ENCODE results near the gene BABAM2.

The BABAM2 gene

GRCh38 chr2:27915191-27915590 lies 24.7 kb downstream of the BABAM2 start:
- ChIA-PET CTCF (no interaction called here), POLR2A (no interaction called here)
- DNase-seq (ENCODE audit: extremely low spot score), result no peak
- TF ChIP-seq NFRKB (IDR thresholded peaks at IDR 0.05) (no peak), BHLHE40 (IDR thresholded peaks at IDR 0.05; ENCODE audit: borderline replicate concordance) (no peak), ELF4 (IDR thresholded peaks at IDR 0.05) (no peak), TARDBP (IDR thresholded peaks at IDR 0.05) (no peak), SUZ12 (IDR thresholded peaks at IDR 0.05) (no peak), FOXM1 (IDR thresholded peaks at IDR 0.05; ENCODE audit: borderline replicate concordance) (no peak)

- DNase-seq (ENCODE audit: extremely low spot score), result no peak
- ChIA-PET POLR2A (no interaction called here), CTCF (interaction anchor here (0.6 kb wide), 1 partner anchor 26 kb away, joined by 3 read pairs; no protein-coding TSS in a partner anchor)
- TF ChIP-seq NFRKB (IDR thresholded peaks at IDR 0.05) (no peak), CTBP1 (IDR thresholded peaks at IDR 0.05; ENCODE audit: borderline replicate concordance) (no peak), LEF1 (IDR thresholded peaks at IDR 0.05; ENCODE audit: borderline replicate concordance) (no peak), SUZ12 (IDR thresholded peaks at IDR 0.05) (no peak), L3MBTL2 (conservative IDR thresholded peaks at IDR 0.05) (no peak), ELF4 (IDR thresholded peaks at IDR 0.05) (no peak), HDGF (IDR thresholded peaks at IDR 0.05; ENCODE audit: borderline replicate concordance) (no peak), ZNF384 (IDR thresholded peaks at IDR 0.05) (no peak), SP1 (IDR thresholded peaks at IDR 0.05) (no peak), FOXK2 (IDR thresholded peaks at IDR 0.05) (no peak), ARNT (IDR thresholded peaks at IDR 0.05) (no peak), FOXA1 (IDR thresholded peaks at IDR 0.05) (no peak), PKNOX1 (IDR thresholded peaks at IDR 0.05) (no peak)
These were observed 25.3 kb downstream of the BABAM2 start for GRCh38 chr2:27915874-27916273.

GRCh38 chr2:27916293-27916995 lies 25.9 kb downstream of the BABAM2 start:
- ChIA-PET CTCF (interaction anchor here (0.5 to 0.6 kb wide), 2 partner anchors 27 to 480 kb away, joined by 3 read pairs; no protein-coding TSS in a partner anchor), POLR2A (no interaction called here)
- no peak for DNase-seq (ENCODE audit: extremely low spot score)
- TF ChIP-seq PKNOX1 (IDR thresholded peaks at IDR 0.05) (peak; percentile 54), HDGF (IDR thresholded peaks at IDR 0.05; ENCODE audit: borderline replicate concordance) (no peak)

GRCh38 chr2:27920148-27920885 lies 29.8 kb downstream of the BABAM2 start:
- TF ChIP-seq NFRKB (IDR thresholded peaks at IDR 0.05) (no peak), L3MBTL2 (conservative IDR thresholded peaks at IDR 0.05) (no peak)
- DNase-seq (ENCODE audit: extremely low spot score), result no peak
- ChIA-PET POLR2A (no interaction called here), CTCF (no interaction called here)

GRCh38 chr2:27921424-27921823 lies 30.9 kb downstream of the BABAM2 start:
- ChIA-PET POLR2A (no interaction called here), CTCF (no interaction called here)
- DNase-seq (ENCODE audit: extremely low spot score), result no peak
- TF ChIP-seq L3MBTL2 (conservative IDR thresholded peaks at IDR 0.05), result no peak
- no peak for TF ChIP-seq CTBP1 (IDR thresholded peaks at IDR 0.05; ENCODE audit: borderline replicate concordance)
- TF ChIP-seq FOXM1 (IDR thresholded peaks at IDR 0.05; ENCODE audit: borderline replicate concordance), result no peak
- no peak for TF ChIP-seq PKNOX1 (IDR thresholded peaks at IDR 0.05)
- no peak for TF ChIP-seq FOXK2 (IDR thresholded peaks at IDR 0.05)
- no peak for TF ChIP-seq TARDBP (IDR thresholded peaks at IDR 0.05)
- TF ChIP-seq NFRKB (IDR thresholded peaks at IDR 0.05), result no peak
- no peak for TF ChIP-seq SUZ12 (IDR thresholded peaks at IDR 0.05)
- TF ChIP-seq FOXA1 (IDR thresholded peaks at IDR 0.05), result no peak
- TF ChIP-seq LEF1 (IDR thresholded peaks at IDR 0.05; ENCODE audit: borderline replicate concordance), result no peak
- no peak for TF ChIP-seq ELF4 (IDR thresholded peaks at IDR 0.05)
- TF ChIP-seq BHLHE40 (IDR thresholded peaks at IDR 0.05; ENCODE audit: borderline replicate concordance), result no peak
- no peak for TF ChIP-seq ARNT (IDR thresholded peaks at IDR 0.05)
- no peak for TF ChIP-seq HDGF (IDR thresholded peaks at IDR 0.05; ENCODE audit: borderline replicate concordance)
- TF ChIP-seq ZNF384 (IDR thresholded peaks at IDR 0.05), result no peak
- TF ChIP-seq SP1 (IDR thresholded peaks at IDR 0.05), result no peak

- ChIA-PET POLR2A (no interaction called here), CTCF (no interaction called here)
- no peak for DNase-seq (ENCODE audit: extremely low spot score)
- TF ChIP-seq ELF4 (IDR thresholded peaks at IDR 0.05) (no peak), SUZ12 (IDR thresholded peaks at IDR 0.05) (no peak), ZNF384 (IDR thresholded peaks at IDR 0.05) (no peak), ARNT (IDR thresholded peaks at IDR 0.05) (no peak)
These were observed 31.5 kb downstream of the BABAM2 start for GRCh38 chr2:27921880-27922547.

Measured in HEK293T (cell line).